GM23338 (cell line): ENCODE data around the gene MAP1LC3A. TPM values are rescaled to one million over a fixed set of nuclear protein-coding genes. Genes with fewer than 3 reads are reported as not detected.
A peak's percentile ranks its signal among the peaks of the same experiment; 100 is the strongest.

Source experiments
- ATAC-seq: fragments of 200-7000 bp; cut with Tn5 transposase; 3 replicates; pipeline ENCODE4 v1.9.1; 2020
- DNase-seq: peaks from one replicate; pipeline ENCODE4 v3.0.0-alpha.2; 2015; ENCODE audit warnings: low spot score
- H2AFZ ChIP-seq: fragments of 200-600 bp; sonication (generic); 2 replicates; pipeline ENCODE4 v1.8.0; 2016; ENCODE audit warnings: antibody characterized with exemption, mild to moderate bottlenecking, moderate library complexity
- H3F3A ChIP-seq: fragments of 200-600 bp; sonication (generic); replicated peaks from 2 replicates; pipeline ENCODE4 v1.8.0; 2017; ENCODE audit warnings: antibody characterized with exemption, mixed run types, low read depth
- H3K27ac ChIP-seq: fragments of 200-600 bp; sonication (generic); 2 replicates; pipeline ENCODE4 v1.6.1; 2016; ENCODE audit warnings: low read depth
- H3K27me3 ChIP-seq: fragments of 200-600 bp; sonication (generic); 2 replicates; pipeline ENCODE4 v1.8.0; 2016; ENCODE audit warnings: mild to moderate bottlenecking, mixed run types, moderate library complexity; ENCODE audit not compliant: insufficient read depth
- H3K36me3 ChIP-seq: fragments of 200-600 bp; sonication (generic); 2 replicates; pipeline ENCODE4 v1.8.0; 2016; ENCODE audit warnings: mild to moderate bottlenecking; ENCODE audit not compliant: insufficient read depth
- H3K4me1 ChIP-seq: fragments of 200-600 bp; sonication (generic); 2 replicates; pipeline ENCODE4 v1.8.0; 2016; ENCODE audit warnings: mild to moderate bottlenecking, moderate library complexity; ENCODE audit not compliant: insufficient read depth
- H3K4me2 ChIP-seq: fragments of 200-600 bp; sonication (generic); 2 replicates; pipeline ENCODE4 v1.7.1; 2017; ENCODE audit warnings: mixed run types
- H3K4me3 ChIP-seq: fragments of 200-600 bp; sonication (generic); 2 replicates; pipeline ENCODE4 v1.6.1; 2016; ENCODE audit warnings: mixed run types
- H3K79me2 ChIP-seq: fragments of 200-600 bp; sonication (generic); replicated peaks from 2 replicates; pipeline ENCODE4 v1.8.0; 2017; ENCODE audit warnings: mild to moderate bottlenecking; ENCODE audit not compliant: insufficient read depth
- H3K9me2 ChIP-seq: fragments of 200-600 bp; sonication (generic); 2 replicates; pipeline ENCODE4 v1.8.0; 2017; ENCODE audit not compliant: insufficient read depth
- H4K20me1 ChIP-seq: fragments of 200-600 bp; sonication (generic); replicated peaks from 2 replicates; pipeline ENCODE4 v1.8.0; 2017; ENCODE audit warnings: mild to moderate bottlenecking; ENCODE audit not compliant: insufficient read depth
- H3K27ac Mint-ChIP-seq: 2 replicates; pipeline ENCODE4 v1.8.0; 2020; ENCODE audit warnings: inconsistent platforms, mild to moderate bottlenecking, moderate library complexity, mixed read lengths
- H3K27me3 Mint-ChIP-seq: 3 replicates; pipeline ENCODE4 v1.8.0; 2022; ENCODE audit warnings: low read depth, mild to moderate bottlenecking, moderate library complexity, mixed read lengths, inconsistent platforms; ENCODE audit not compliant: insufficient read depth, poor library complexity
- H3K36me3 Mint-ChIP-seq: 3 replicates; pipeline ENCODE4 v1.8.0; 2021; ENCODE audit warnings: low read depth, mild to moderate bottlenecking, inconsistent platforms, moderate library complexity, mixed read lengths
- H3K4me1 Mint-ChIP-seq: 3 replicates; pipeline ENCODE4 v1.8.0; 2020; ENCODE audit warnings: mild to moderate bottlenecking, inconsistent platforms, mixed read lengths
- H3K4me3 Mint-ChIP-seq: 3 replicates; pipeline ENCODE4 v1.8.0; 2021; ENCODE audit warnings: moderate library complexity, mild to moderate bottlenecking, inconsistent platforms, mixed read lengths
- H3K9me3 Mint-ChIP-seq: 3 replicates; pipeline ENCODE4 v1.8.0; 2020; ENCODE audit warnings: moderate library complexity, mild to moderate bottlenecking, inconsistent platforms, mixed read lengths
- ETS1 ChIP-seq: IDR thresholded peaks from 2 replicates; pipeline ENCODE4 v1.6.1; 2016; ENCODE audit warnings: antibody characterized with exemption
- EZH2 ChIP-seq: fragments of 200-600 bp; sonication (generic); IDR thresholded peaks from one replicate; pipeline ENCODE4 v1.8.0; 2017; ENCODE audit warnings: antibody characterized with exemption, mild to moderate bottlenecking, low read depth; ENCODE audit not compliant: unreplicated experiment
- EZH2phosphoT487 ChIP-seq: fragments of 200-600 bp; sonication (generic); IDR thresholded peaks from one replicate; pipeline ENCODE4 v1.8.1; 2018; ENCODE audit warnings: antibody characterized with exemption; ENCODE audit not compliant: unreplicated experiment
- NANOG ChIP-seq: IDR thresholded peaks from 2 replicates; pipeline ENCODE4 v1.6.1; 2016; ENCODE audit warnings: antibody characterized with exemption, borderline replicate concordance
- REST ChIP-seq: IDR thresholded peaks from one replicate; pipeline ENCODE4 v1.6.1; 2018; ENCODE audit warnings: antibody characterized with exemption; ENCODE audit not compliant: unreplicated experiment
- STAT1 ChIP-seq: IDR thresholded peaks from one replicate; pipeline ENCODE4 v1.6.1; 2016; ENCODE audit warnings: antibody characterized with exemption; ENCODE audit not compliant: unreplicated experiment
- ZNF114 ChIP-seq: fragments of 250-450 bp; sonication (Bioruptor Pico); IDR thresholded peaks from 2 replicates; pipeline ENCODE4 v1.5.0; 2020; ENCODE audit warnings: mild to moderate bottlenecking, moderate library complexity
- polyA plus RNA-seq: library from polyadenylated mRNA; unstranded; fragments of >200 nt; fragmentation: Nextera tagmentation; extraction: Ambion mirVana; gene quantifications from 2 replicates; pipeline ENCODE4 v1.2.1, GENCODE V29; 2016
- total RNA-seq: library from RNA; depleted of rRNA; stranded (reverse); fragments of >200 nt; shearing (Covaris generic); gene quantifications from 2 replicates; pipeline ENCODE4 v1.2.3, GENCODE V29; 2014
- TF ChIP-seq, protein P1 (sequence below): fragments of 250-450 bp; sonication (Bioruptor Pico); IDR thresholded peaks from 2 replicates; pipeline ENCODE4 v1.5.0; 2020; ENCODE audit warnings: mild to moderate bottlenecking, moderate library complexity

The MAP1LC3A gene
- total and polyA plus RNA-seq, 2 experiments from 2014 or later, result 15.2 to 15.9 TPM

DNA sequence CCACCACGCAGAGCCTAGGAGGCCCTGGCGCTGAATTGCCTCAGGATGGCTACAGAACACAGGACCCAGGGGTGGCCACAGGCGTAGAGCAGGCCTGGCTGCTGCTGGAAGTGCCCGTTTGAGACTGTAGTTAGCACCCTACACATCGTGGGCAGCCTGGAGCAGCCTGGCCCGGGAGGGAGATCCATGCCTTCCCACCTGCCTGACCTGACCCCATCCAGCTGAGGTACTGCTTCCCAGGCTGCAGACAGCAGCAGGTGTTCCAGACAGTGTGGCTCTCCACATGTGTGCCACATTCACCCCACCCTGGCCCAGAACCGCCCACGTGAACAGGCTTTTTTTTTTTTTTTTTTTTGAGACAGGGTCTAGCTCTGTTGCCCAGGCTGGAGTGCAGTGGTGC is 20.9 kb upstream of the MAP1LC3A start (continued):
- TF ChIP-seq, protein P1, sequence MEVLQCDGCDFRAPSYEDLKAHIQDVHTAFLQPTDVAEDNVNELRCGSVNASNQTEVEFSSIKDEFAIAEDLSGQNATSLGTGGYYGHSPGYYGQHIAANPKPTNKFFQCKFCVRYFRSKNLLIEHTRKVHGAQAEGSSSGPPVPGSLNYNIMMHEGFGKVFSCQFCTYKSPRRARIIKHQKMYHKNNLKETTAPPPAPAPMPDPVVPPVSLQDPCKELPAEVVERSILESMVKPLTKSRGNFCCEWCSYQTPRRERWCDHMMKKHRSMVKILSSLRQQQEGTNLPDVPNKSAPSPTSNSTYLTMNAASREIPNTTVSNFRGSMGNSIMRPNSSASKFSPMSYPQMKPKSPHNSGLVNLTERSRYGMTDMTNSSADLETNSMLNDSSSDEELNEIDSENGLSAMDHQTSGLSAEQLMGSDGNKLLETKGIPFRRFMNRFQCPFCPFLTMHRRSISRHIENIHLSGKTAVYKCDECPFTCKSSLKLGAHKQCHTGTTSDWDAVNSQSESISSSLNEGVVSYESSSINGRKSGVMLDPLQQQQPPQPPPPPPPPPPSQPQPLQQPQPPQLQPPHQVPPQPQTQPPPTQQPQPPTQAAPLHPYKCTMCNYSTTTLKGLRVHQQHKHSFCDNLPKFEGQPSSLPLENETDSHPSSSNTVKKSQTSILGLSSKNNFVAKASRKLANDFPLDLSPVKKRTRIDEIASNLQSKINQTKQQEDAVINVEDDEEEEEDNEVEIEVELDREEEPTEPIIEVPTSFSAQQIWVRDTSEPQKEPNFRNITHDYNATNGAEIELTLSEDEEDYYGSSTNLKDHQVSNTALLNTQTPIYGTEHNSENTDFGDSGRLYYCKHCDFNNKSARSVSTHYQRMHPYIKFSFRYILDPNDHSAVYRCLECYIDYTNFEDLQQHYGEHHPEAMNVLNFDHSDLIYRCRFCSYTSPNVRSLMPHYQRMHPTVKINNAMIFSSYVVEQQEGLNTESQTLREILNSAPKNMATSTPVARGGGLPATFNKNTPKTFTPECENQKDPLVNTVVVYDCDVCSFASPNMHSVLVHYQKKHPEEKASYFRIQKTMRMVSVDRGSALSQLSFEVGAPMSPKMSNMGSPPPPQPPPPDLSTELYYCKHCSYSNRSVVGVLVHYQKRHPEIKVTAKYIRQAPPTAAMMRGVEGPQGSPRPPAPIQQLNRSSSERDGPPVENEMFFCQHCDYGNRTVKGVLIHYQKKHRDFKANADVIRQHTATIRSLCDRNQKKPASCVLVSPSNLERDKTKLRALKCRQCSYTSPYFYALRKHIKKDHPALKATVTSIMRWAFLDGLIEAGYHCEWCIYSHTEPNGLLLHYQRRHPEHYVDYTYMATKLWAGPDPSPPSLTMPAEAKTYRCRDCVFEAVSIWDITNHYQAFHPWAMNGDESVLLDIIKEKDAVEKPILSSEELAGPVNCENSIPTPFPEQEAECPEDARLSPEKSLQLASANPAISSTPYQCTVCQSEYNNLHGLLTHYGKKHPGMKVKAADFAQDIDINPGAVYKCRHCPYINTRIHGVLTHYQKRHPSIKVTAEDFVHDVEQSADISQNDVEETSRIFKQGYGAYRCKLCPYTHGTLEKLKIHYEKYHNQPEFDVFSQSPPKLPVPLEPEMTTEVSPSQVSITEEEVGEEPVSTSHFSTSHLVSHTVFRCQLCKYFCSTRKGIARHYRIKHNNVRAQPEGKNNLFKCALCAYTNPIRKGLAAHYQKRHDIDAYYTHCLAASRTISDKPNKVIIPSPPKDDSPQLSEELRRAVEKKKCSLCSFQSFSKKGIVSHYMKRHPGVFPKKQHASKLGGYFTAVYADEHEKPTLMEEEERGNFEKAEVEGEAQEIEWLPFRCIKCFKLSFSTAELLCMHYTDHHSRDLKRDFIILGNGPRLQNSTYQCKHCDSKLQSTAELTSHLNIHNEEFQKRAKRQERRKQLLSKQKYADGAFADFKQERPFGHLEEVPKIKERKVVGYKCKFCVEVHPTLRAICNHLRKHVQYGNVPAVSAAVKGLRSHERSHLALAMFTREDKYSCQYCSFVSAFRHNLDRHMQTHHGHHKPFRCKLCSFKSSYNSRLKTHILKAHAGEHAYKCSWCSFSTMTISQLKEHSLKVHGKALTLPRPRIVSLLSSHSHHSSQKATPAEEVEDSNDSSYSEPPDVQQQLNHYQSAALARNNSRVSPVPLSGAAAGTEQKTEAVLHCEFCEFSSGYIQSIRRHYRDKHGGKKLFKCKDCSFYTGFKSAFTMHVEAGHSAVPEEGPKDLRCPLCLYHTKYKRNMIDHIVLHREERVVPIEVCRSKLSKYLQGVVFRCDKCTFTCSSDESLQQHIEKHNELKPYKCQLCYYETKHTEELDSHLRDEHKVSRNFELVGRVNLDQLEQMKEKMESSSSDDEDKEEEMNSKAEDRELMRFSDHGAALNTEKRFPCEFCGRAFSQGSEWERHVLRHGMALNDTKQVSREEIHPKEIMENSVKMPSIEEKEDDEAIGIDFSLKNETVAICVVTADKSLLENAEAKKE (CRISPR knock-in tag), result no peak
- TF ChIP-seq STAT1, result no peak
- no peak for TF ChIP-seq EZH2phosphoT487
- TF ChIP-seq NANOG, result no peak
- no peak for TF ChIP-seq ZNF114 (CRISPR knock-in tag)

DNA sequence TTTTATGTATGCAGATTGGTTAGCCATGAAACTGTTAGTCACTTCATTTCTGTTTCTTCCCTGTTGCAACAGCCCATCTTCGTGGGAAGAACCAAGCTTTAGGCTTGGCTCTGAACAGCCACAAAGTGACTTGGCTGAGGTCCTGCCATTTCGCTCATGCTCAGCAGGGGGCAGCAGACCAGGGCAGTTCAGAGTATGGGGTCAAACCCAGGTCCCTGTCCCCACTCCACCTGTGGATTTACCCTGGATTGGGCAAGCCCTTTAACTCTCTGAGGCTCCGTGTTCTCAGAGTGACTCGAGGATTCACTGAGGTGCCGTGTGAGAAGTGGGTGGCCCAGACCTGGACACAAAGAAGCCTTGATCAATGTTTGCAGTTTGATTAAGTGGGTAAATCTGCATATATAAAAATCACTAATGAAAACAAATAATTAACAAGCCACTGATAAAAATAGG is 19.8 kb upstream of the MAP1LC3A start:
- ATAC-seq, result peak; percentile 76
- no peaks in the 10 kb centered on the region for H3K9me2 ChIP-seq
- H3K27me3 Mint-ChIP-seq, result peaks cover 9% of the 10 kb centered on the region
- H3K9me3 Mint-ChIP-seq, result no peaks in the 10 kb centered on the region
- no peak overlapping the region for H3K4me2 ChIP-seq
- H3K27ac Mint-ChIP-seq, result no peak overlapping the region
- no peak overlapping the region for H3K4me3 ChIP-seq
- no peaks in the 10 kb centered on the region for H3K79me2 ChIP-seq
- H3K36me3 ChIP-seq, result peaks cover 11% of the 10 kb centered on the region
- peaks cover 3% of the 10 kb centered on the region; the same call in 2 of the 3 replicates for H3K4me1 Mint-ChIP-seq
- DNase-seq, result peak; percentile 78
- no peaks in the 10 kb centered on the region; the same call in 1 of the 2 replicates for H3K4me1 ChIP-seq
- no peaks in the 10 kb centered on the region; the same call in 1 of the 2 replicates for H4K20me1 ChIP-seq
- H3K27me3 ChIP-seq, result no peaks in the 10 kb centered on the region
- H3K4me3 Mint-ChIP-seq, result no peak overlapping the region
- H2AFZ ChIP-seq, result no peak overlapping the region
- H3K36me3 Mint-ChIP-seq, result peaks cover 45% of the 10 kb centered on the region
- 0 out of 2 replicates have a peak, but pooled peaks cover 4% of the 10 kb centered on the region for H3F3A ChIP-seq
- no peak overlapping the region for H3K27ac ChIP-seq
- no peak for TF ChIP-seq EZH2
- no peak for TF ChIP-seq EZH2phosphoT487
- TF ChIP-seq ZNF114 (CRISPR knock-in tag), result no peak
- TF ChIP-seq REST, result no peak
- no peak for TF ChIP-seq NANOG
- no peak for TF ChIP-seq ETS1
